Measurements from ENCODE around the gene INS. TPM values are rescaled to one million over a fixed set of nuclear protein-coding genes. Genes with fewer than 3 reads are reported as not detected.

Gene INS
- total RNA-seq, 1 donor: not detected

DNA sequence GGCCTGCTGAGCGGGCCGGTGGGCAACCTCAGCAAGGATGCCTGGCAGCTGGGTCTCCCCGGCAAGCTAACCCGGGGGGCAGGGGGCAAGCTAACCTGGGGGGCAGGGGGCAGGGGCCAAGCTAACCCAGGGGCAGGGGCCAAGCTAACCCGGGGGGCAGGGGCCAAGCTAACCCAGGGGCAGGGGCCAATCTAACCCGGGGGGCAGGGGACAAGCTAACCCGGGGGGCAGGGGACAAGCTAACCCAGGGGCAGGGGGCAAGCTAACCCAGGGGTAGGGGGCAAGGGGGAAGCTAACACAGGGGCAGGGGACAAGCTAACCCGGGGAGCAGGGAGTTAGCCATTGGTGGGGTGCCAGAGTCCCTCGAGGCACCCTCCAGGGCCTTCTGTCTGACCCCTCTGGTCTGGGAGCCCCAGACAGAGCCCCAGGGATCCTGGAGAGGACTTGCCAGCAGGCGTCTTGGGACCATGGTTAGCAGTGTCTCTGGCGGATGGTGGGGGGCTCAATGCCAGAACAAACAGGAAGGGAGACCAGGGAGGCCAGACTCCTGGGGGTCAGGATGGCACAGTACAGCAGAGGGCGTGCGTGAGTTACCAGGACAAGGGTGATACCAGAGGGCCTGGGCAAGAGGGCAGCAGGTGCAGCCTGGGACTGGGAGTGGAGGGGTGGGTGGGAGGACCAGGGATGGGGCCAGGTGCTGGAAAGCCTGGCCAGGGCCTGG is 37.9 kb downstream of the INS start:
- DNase-seq (ENCODE audit: low read depth in 2 of 3, low spot score in 2 of 3): no peak

- peak in 1 of 3 donors; percentile 33 for DNase-seq (ENCODE audit: low read depth in 2 of 3, low spot score in 2 of 3)
These were observed 38.6 kb downstream of the INS start for GRCh38 chr11:2122222-2122906.

DNA sequence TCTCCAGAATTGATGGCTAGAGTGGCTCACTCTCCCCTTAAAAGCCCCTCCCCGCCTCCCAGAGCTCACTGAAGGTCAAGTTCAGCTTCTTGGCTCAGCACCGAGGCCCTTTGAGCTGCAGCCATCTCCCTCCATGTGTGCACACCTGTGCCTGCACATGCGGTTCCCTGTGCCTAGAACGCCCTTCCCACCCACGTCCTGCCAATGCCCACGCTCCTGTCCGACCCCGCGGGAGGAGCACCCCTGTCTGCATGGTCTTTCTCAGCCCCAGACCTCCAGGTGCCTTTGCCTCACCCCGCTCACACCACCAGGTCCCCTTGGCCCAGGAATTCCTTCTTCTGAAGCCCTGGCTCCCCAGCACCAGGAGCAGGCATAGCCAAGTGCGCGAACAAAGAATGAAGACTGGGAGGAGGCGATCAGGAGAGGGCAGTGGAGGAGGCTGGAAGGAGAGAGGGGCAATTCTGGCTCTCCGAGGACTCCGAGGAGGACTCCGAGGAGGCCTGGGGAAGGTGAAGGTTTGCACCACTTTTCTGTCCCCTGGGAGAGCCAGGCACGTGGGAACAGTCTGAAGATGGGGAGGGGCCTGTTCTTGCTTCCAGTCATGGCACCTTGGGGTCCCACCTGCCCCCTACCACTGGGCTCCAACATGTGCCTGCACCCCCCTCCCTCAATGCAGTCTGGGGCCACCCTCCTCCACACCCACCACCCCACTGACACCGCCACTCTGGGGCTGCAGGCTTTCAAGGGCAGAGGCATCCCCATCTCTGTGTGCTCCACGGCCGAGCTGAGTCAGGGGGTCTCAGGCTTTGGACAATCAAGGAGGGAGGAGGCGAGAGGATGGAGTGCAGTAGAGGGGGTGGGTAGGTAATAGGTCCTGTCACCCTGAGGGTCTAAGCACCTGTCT is 39.5 kb downstream of the INS start:
- no peak for DNase-seq (ENCODE audit: low read depth in 2 of 3, low spot score in 2 of 3)

- DNase-seq (ENCODE audit: low read depth in 2 of 3, low spot score in 2 of 3): no peak
These were observed 40.5 kb downstream of the INS start for GRCh38 chr11:2120359-2121100.

GRCh38 chr11:2118677-2119076 is 42.3 kb downstream of the INS start:
- DNase-seq (ENCODE audit: low read depth in 2 of 3, low spot score in 2 of 3): no peak

GRCh38 chr11:2116680-2117079 is 44.3 kb downstream of the INS start:
- DNase-seq (ENCODE audit: low read depth in 2 of 3, low spot score in 2 of 3): no peak

- DNase-seq (ENCODE audit: low read depth in 2 of 3, low spot score in 2 of 3): no peak
These were observed 45.7 kb downstream of the INS start for GRCh38 chr11:2115308-2115707.

GRCh38 chr11:2114430-2115241 is 46.4 kb downstream of the INS start:
- DNase-seq (ENCODE audit: low read depth in 2 of 3, low spot score in 2 of 3): no peak

GRCh38 chr11:2113776-2114175 is 47.2 kb downstream of the INS start:
- DNase-seq (ENCODE audit: low read depth in 2 of 3, low spot score in 2 of 3): no peak

DNA sequence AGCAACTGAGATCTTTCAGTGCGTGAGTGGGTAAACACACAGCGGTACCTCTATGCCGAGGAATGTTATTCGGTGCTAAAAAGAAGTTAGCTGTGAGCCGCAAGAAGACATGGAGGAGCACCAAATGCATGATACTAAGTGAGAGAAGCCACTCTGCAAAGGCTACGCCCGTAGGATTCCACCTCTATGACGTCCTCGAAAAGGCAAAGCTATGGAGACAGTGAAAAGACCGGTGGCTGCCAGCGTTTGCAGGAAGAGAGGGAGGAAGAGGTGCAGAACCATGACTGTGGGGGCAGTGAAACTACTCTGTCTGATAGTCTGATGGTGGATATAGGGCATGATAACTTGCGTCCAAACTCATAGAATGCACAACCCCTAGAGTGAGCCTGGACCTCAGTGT is 50.5 kb downstream of the INS start:
- no peak for DNase-seq (ENCODE audit: low read depth in 2 of 3, low spot score in 2 of 3)

Small RNAs within 50 kb of the gene (small RNA-seq; reads per million reads assigned to genes)
- gene MIR4686 (not detected), gene MIR483 (not detected)

Other genes with a start within 250 kb of the INS start
- 3.2 TPM for gene TNNT3, start 241.5 kb downstream of the INS start, total RNA-seq
- 206 TPM for gene MRPL23, start 213.9 kb downstream of the INS start, total RNA-seq
- 2.7 TPM for gene H19, start 163.4 kb downstream of the INS start, total RNA-seq
- under 0.01 TPM for gene IGF2, start 21.8 kb downstream of the INS start, total RNA-seq
- under 0.01 TPM for gene TH, start 10.6 kb upstream of the INS start, total RNA-seq
- gene ASCL2, start 109.4 kb upstream of the INS start, total RNA-seq: 6.7 TPM
- 56.3 TPM for gene C11orf21, start 140.7 kb upstream of the INS start, total RNA-seq
- 92.6 TPM for gene TSPAN32, start 140.8 kb upstream of the INS start, total RNA-seq
- 294 TPM for gene CD81, start 216.1 kb upstream of the INS start, total RNA-seq
- gene TSSC4, start 239.5 kb upstream of the INS start, total RNA-seq: 96.9 TPM

Measured in hematopoietic multipotent progenitor cell (in vitro differentiated cells).